Ovary (tissue), 3 donors: ENCODE measurements around the gene LDLRAD2.

ENCODE experiments used
- EP300 ChIP-seq: sonication (generic); formaldehyde crosslinking; IDR thresholded peaks from one replicate; pipeline ENCODE4 v1.6.1; 2017; ENCODE audit warnings: antibody characterized with exemption
- POLR2A ChIP-seq: fragments of 450-650 bp; IDR thresholded peaks from one replicate; pipeline ENCODE4 v1.6.1; 2017; ENCODE audit warnings: antibody characterized with exemption, mild to moderate bottlenecking, moderate library complexity
- TF ChIP-seq, protein P1 (sequence below), 3 donors: fragments of 450-650 bp in 2 of 3; fragments of 200-600 bp in 1 of 3; IDR thresholded peaks; one replicate each; pipeline versions ENCODE4 v1.5.1 to v1.8.0; 2016 to 2022; ENCODE audit warnings: antibody characterized with exemption in 3 of 3, mild to moderate bottlenecking in 1 of 3
- donor health status: DM: no; HTN: no; CAD: no.

DNA sequence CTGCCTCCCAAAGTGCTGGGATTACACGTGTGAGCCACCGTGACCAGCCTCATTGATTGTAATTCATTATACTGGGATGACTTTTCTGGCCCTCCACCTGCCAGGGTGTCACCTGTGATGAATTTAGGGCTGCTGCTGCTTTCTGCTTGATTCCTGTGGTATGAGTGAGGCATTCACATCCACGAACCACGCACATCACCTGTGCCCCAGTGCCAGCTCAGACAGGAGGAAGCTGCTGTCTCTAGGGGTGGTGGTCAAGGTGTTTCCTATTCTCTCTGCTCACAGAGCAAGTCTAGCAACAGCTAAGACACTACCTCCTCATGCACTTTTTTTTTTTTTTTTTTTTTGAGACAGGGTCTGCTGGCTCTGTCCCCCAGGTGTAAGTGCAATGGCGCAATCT lies 12.3 kb upstream of the LDLRAD2 start:
- TF ChIP-seq, protein P1, sequence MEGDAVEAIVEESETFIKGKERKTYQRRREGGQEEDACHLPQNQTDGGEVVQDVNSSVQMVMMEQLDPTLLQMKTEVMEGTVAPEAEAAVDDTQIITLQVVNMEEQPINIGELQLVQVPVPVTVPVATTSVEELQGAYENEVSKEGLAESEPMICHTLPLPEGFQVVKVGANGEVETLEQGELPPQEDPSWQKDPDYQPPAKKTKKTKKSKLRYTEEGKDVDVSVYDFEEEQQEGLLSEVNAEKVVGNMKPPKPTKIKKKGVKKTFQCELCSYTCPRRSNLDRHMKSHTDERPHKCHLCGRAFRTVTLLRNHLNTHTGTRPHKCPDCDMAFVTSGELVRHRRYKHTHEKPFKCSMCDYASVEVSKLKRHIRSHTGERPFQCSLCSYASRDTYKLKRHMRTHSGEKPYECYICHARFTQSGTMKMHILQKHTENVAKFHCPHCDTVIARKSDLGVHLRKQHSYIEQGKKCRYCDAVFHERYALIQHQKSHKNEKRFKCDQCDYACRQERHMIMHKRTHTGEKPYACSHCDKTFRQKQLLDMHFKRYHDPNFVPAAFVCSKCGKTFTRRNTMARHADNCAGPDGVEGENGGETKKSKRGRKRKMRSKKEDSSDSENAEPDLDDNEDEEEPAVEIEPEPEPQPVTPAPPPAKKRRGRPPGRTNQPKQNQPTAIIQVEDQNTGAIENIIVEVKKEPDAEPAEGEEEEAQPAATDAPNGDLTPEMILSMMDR (IDR thresholded peaks at IDR 0.05): no peak
- no peak for TF ChIP-seq POLR2A
- TF ChIP-seq EP300: no peak
